Measurements from ENCODE around the gene SMPD4.

DNA sequence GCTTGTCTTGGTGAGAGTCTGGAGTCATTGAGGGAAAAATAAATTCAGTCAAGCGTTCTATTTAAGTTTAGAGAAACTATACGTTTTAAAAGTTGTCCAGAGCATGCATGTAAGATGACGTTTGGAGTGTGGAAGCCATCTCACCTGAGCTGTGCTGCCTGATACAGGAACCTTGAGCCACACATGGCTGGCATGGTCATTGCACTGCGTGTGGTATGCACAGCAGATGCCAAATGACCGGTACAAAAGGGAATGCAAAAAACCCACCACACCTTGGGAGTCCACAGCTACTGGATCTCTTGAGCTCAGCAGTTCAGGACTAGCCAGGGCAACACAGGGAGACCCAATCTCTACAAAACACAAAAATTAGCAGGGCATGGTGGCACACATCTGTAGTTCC is 5.0 kb upstream of the SMPD4 start:
- TF ChIP-seq, protein P1, sequence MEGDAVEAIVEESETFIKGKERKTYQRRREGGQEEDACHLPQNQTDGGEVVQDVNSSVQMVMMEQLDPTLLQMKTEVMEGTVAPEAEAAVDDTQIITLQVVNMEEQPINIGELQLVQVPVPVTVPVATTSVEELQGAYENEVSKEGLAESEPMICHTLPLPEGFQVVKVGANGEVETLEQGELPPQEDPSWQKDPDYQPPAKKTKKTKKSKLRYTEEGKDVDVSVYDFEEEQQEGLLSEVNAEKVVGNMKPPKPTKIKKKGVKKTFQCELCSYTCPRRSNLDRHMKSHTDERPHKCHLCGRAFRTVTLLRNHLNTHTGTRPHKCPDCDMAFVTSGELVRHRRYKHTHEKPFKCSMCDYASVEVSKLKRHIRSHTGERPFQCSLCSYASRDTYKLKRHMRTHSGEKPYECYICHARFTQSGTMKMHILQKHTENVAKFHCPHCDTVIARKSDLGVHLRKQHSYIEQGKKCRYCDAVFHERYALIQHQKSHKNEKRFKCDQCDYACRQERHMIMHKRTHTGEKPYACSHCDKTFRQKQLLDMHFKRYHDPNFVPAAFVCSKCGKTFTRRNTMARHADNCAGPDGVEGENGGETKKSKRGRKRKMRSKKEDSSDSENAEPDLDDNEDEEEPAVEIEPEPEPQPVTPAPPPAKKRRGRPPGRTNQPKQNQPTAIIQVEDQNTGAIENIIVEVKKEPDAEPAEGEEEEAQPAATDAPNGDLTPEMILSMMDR (IDR thresholded peaks at IDR 0.05): no peak
- TF ChIP-seq EZH2 (IDR thresholded peaks at IDR 0.05; ENCODE audit: borderline replicate concordance, insufficient read depth, low read depth, low read length, poor library complexity, severe bottlenecking): no peak
